Islet of Langerhans (tissue), 1 donor: ENCODE measurements around the gene HRNR.
A peak's percentile ranks its signal among the peaks of the same experiment; 100 is the strongest.

Experiments
- FAIRE-seq: peaks from one replicate; lab custom pipeline; 2011; peaks lifted over from hg19 to GRCh38; lab: Jason Lieb, UNC

The HRNR gene

DNA sequence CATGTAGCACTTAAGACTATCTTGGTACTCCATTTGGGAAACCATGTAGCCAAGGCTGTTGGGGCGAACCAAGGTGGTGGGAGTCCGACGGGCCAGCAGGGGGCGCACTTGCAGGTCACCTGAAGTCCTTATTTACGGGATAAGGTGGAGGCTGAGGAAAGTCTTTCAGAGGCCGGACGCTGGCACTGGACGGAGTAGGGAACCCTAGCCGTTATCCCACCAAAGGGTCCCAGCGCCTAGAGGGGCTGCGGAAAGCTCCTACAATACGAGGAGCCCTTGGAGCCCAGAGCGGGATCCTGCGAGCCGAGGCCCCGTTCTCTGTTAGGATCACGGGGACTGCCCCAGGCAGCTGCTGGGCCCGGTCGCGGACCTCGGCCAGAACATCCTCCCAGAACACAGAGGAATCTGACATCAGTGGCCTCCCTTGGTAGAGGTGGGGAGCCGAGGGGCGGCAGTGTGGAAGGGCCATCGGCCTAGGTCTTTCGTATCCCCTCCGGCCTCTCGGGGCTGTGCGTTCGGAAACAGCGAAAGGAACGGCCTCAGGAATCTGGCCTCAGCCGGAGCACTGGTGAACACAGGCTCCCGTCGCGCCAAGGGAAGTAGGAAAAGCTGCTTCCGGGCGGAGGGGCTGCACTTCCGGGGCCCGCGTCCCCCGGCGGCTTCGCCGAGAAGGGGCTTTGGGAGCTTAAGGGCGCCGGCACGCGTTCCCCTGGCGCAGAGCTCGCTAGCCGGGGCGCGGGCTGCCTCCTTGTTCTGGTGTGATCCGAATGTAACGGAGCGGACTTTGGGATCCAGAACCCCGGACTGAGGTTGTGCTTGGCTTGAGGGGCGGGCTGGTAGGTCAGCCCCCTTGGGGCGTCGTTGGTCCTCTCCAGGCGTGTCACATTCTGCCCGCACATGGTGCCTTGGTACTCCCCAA is 35.1 kb downstream of the HRNR start:
- no peak for FAIRE-seq

DNA sequence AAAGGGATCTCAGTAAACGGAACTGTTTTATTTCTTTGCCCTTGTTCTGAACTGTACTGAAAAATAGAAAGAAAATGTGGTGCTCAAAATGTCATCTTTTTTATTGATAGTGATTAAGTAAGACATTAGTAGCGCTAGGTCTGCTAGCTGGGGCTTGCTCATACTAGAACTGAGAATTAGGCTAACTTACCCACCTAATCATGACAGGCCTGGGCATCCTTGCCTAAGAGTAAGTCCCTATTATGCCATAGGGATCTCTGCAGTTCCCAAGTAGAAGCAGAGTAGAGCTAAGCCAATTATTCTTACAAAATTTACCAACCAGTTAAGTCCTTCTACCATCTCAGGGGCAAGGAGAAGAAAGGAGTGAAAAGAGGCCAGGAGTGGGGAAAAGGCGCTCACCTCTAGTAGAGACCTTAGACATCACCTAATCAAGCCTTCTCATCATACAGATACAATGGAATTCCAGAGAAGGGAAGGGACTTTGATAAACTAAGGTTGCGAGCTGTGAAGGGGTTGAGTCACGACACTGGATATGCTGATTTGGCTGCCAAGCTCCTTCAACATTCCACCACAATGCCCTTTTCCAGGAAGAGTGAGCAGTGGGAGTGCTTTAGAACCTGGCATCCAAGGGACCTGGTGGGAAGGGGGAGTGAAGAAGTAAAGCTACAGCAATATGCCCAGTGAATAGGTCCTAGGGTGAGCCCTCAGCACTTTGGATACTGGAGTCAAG is 37.3 kb downstream of the HRNR start:
- FAIRE-seq, result no peak

DNA sequence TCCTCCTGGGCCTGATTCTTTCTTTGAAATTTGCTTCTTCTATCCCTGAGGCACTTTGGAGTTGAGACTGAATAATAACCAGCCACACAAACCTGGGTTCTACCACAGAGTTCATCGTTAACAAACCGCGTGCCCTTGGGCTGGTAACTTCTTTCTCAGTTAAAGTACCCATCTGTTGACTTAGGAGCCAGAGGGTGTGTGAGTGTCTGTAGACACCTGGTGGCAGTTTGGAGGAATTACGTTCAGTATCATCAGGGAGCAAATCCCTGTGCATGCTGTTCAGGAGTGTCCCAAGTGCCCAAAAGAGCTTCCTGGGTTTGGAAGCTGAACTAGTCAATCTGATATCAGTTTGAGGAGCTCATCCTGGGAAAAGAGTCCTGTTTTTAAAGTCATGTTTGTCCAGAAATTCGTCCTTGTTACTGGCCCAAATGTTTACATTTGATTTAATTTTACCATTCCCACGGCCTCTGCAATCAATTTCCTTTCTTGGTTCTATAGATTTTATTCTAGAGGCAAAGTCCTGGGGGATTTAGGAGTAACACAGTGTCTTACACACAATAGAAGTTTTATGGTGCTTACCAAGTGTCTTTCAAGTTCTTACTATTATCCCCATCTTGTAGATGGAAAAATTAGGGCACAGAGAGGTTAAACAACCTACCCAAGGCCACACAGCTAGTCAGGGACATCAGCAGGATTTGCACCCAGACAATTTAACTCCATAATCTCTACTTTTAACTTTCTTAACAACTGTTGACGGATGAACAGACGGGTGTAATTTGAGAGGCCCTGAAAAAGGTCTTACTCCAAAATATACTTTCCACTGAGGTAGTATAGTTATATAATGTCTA is 38.2 kb downstream of the HRNR start:
- peak; percentile 86 for FAIRE-seq

- FAIRE-seq, result no peak
Observed at GRCh38 chr1:152182944-152183361, 41.0 kb downstream of the HRNR start.

DNA sequence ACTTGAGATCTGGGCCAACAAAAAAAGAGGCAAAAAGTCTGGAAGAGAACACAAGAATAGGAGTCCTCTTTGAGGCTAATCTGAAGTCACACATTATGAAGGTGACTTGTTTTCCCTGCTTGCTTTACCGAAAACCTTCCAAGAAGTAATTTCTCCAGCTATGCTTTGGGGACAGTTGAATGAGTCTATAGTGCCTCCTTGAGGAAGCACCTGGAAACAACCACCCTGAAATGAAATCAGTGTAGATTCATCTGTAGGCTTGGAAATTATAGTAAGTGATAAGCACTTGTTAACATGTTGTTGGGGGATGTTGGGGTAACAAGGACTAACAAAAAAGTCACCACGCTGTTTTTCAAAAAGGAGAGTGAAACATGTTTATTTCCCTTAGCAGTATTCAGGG is 41.6 kb downstream of the HRNR start:
- FAIRE-seq, result no peak

- no peak for FAIRE-seq
Observed at GRCh38 chr1:152179566-152179965, 44.4 kb downstream of the HRNR start.

DNA sequence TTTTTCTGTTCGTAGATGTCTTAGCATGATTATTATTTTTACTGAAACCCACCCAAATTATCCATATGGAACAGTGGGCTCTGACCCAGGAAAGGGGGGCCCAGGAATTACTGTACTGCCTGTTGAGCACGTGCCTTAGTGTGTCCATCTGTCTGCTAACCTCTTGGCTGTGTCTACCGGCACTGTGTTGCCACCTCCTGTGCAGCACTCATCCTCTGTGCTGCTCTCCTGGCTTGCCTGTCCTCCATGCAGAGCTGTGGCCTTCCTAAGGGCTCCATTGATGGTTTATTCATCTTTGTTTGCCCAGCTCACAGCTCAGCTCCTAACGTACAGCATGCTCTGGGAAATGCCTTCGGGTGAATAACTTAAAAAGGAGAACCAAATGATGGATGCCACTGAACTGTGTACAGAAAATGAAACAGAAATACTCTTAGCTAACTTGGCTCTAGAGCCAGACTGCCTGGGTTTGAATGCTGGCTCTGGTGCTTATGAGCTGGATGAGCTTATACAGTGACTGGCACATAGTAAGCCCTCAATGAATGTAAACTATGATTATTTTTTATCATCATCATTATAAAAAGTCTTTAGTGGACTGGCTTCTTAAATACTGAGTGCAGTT is 53.6 kb downstream of the HRNR start:
- FAIRE-seq, result no peak

DNA sequence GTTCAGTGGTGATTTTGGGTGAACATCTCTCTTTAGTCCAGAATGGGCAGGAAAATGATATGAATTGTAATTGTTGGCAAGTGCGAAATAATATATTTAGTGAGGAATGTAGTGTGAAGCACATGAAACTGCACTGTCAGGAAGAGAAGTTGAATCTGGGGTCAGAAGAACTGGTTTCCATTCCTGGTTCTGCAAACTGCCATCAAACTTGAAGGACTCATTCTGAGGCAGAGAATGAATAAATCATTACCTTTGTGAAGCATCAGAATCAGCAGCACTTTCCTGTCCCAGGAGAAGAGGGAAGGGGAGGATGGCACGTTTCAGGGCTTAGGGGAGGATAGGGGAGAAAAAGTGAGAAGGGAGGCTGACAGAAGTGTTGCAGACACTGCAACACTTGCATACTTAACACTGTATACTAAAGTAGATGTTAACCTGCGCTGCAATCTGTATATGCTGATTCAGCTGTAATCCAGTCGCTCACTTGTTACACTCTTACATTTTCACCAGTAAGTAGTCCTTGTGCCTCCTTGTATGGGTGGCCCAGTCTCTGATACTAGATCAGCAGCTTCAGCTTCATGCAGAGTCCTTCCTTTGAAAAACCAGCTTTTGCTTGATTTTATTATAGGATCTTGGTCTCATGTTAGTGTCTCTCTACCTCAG is 54.5 kb downstream of the HRNR start:
- no peak for FAIRE-seq

DNA sequence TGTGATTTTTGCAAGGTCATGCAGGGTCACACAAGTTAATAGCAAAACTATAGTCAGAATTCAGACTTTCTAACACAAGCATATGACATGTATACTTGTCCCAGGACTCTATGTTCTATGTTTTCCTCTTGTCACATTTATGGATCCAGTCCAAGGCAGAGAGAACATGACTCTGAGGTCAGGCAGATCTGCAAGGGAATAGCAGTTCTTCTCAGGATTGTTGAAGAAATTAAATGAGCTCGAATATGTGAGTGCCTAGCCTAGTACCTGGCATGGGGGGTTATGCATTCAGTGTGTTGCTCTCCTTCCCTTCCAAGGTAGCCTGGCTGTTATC is 55.5 kb downstream of the HRNR start:
- no peak for FAIRE-seq

DNA sequence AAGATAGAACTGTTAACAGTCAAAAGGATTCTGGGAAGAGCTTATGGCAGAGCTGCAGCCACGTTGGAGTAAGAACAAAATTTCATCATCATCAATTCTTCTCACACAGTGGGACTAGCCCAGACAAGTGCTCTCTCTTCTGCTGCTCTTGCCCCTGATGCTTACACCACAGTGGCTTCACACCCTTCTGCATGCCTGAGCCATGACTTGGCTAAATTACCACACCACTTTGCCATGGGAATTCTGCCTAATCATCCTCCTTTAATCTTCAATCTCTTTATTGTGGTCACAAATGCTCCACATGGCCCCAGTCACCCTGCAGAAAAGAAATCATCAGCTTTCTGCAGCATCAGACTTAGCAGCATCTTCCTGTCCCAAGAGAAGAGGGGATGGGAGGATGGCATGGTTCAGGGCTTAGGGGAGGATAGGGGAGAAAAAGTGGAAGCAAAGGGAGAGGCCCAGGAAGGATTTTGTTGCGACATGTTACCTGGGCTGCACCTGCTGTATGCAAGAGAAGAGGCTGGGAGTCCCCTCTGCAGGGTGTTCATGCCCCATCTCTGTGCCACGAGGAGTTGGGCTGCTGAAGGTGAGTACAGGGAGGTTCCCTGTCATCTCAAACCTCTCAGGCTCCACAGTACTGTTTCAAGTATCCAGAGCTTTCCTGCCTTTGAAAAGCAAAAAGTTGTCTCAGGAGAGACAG is 56.0 kb downstream of the HRNR start:
- FAIRE-seq, result no peak

DNA sequence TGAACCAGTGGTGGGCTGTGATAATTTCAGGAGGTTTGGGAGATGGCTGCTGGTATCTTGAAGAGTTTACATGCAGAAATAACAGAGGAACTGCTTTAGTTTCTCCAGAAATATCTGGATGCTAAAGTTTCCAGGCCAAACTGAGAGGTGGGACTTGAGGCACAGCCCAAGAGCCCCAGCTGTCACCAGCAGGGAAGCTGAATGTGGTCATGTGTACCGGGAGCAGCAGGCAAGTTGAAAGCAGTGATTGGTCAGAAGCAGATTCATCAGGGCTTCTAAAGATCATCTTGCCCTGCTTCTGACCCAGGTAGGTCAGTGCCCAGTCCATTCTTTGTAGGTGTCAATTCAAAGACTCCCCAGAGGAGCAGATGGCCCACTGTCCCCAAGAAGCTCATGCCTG is 57.0 kb downstream of the HRNR start:
- FAIRE-seq, result no peak

DNA sequence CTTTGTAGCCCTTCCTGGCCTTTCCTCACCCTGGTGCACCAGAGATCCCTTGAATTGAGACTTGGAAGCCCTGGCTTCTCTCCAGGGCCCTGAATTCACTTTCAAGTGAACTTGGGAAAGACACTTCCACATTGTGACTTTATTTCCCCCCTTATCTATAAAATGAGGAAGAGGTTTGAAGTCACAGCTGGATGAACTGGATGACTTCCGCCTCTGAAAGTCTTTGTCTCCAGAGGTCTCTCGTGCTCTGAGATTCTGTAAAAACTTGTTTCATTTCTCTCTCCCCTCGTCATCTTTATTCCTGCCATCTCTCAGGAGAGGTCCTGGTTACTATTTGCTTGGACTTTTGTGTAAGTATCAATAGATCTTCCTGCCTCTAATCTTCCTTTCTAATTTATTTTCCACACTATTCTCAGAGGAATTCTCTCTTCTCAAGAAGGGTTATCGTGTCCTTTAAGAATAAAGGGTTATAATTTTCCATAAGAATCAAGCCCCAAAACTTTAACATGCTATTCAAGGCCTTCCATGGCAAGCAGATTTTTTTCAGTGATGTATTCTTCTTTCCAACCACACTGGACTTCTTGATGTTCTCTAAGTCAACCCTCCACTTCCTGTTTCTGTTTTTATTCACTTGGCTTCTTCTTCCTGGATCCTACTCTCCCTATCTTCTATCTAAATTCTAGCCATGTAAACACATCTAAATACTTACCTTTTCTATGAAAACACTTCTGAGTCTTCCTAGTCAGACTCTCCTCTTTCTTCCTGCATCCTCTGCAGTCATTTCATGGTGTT is 58.5 kb downstream of the HRNR start:
- FAIRE-seq, result no peak

GRCh38 chr1:152164517-152165136 is 59.4 kb downstream of the HRNR start:
- no peak for FAIRE-seq

DNA sequence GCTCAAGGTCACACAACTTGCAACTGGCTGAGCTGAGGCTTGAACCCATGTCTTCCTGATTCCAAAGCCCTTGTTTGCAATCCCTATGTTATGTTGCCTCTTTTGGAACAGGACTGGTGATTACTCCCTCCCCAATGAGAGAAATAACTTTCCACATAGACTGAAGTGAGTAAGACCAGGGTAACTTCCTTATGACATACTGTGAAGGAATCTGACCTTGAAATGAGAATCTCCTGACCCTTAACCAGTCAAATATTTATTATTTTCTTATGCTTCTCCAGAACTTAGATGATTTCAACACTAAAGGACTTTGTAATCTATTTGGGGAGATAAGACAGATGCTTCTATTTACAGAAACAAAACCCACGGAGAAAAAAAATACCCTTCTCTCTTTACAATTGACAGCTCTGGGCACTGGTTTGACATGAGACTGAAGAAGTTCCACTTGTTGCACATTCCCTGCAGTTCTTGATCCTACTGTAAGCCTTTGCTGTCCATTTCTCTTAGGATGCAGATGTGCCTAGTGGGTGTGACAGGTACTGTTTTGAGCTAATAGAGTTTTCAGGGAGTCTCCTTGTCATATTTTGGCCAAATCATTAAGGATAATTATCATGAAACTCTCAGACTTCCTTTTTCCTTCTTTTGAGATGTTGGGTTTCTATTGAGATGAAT is 61.1 kb downstream of the HRNR start:
- FAIRE-seq, result no peak
